Fibroblast of lung (primary cell): ENCODE measurements around the gene NEK7. TPM values are rescaled to one million over a fixed set of nuclear protein-coding genes. Genes with fewer than 3 reads are reported as not detected.

Source experiments
- DNase-seq, 2 donors: peaks; one replicate each; pipeline versions ENCODE4 v3.0.0 to v3.0.0-alpha.2; 2010; ENCODE audit warnings: low read depth in 2 of 2
- H2AFZ ChIP-seq: 2 replicates; pipeline ENCODE4 v1.5.1; 2012; ENCODE audit warnings: low read length, control low read depth, inconsistent platforms
- H3K27ac ChIP-seq: 2 replicates; pipeline ENCODE4 v1.5.1; 2011; ENCODE audit warnings: low read length, control low read depth; ENCODE audit not compliant: insufficient read depth
- H3K27me3 ChIP-seq: 2 replicates; pipeline ENCODE4 v1.5.1; 2011; ENCODE audit warnings: mild to moderate bottlenecking, low read length; ENCODE audit not compliant: control insufficient read depth, insufficient read depth
- H3K36me3 ChIP-seq: 2 replicates; pipeline ENCODE4 v1.5.1; 2011; ENCODE audit warnings: low read length; ENCODE audit not compliant: control insufficient read depth, insufficient read depth
- H3K4me1 ChIP-seq: 2 replicates; pipeline ENCODE4 v1.5.1; 2011; ENCODE audit warnings: low read length; ENCODE audit not compliant: control insufficient read depth, insufficient read depth; ENCODE audit errors: extremely low read depth
- H3K4me2 ChIP-seq: 2 replicates; pipeline ENCODE4 v1.5.1; 2011; ENCODE audit warnings: low read length, control low read depth; ENCODE audit not compliant: insufficient read depth; ENCODE audit errors: extremely low read depth
- H3K4me3 ChIP-seq, 4 experiments: fragments of 200-600 bp in 1 of 4; sonication (generic) in 1 of 4; replicated peaks in 1 of 4; 2 replicates each; pipeline ENCODE4 v1.5.1; 2011 to 2016; ENCODE audit warnings: low read length in 4 of 4, low read depth in 3 of 4, mild to moderate bottlenecking in 3 of 4, control low read depth in 2 of 4, inconsistent platforms in 1 of 4, mixed read lengths in 1 of 4; ENCODE audit not compliant: insufficient read depth in 1 of 4; ENCODE audit errors: control extremely low read depth in 1 of 4
- H3K79me2 ChIP-seq: 2 replicates; pipeline ENCODE4 v1.5.1; 2012; ENCODE audit warnings: mild to moderate bottlenecking, low read length, inconsistent platforms; ENCODE audit not compliant: control insufficient read depth, insufficient read depth
- H3K9ac ChIP-seq: 2 replicates; pipeline ENCODE4 v1.5.1; 2011; ENCODE audit warnings: mild to moderate bottlenecking, low read length, control low read depth; ENCODE audit not compliant: insufficient read depth
- H3K9me3 ChIP-seq: 2 replicates; pipeline ENCODE4 v1.5.1; 2012; ENCODE audit warnings: low read depth, low read length; ENCODE audit not compliant: control insufficient read depth, insufficient read depth
- H4K20me1 ChIP-seq: 2 replicates; pipeline ENCODE4 v1.5.1; 2011; ENCODE audit warnings: low read length; ENCODE audit not compliant: control insufficient read depth, insufficient read depth; ENCODE audit errors: extremely low read depth
- CTCF ChIP-seq, 2 donors: IDR thresholded peaks in 1 of 2; conservative IDR thresholded peaks in 1 of 2; 1 replicate in 1 of 2; 2 replicates in 1 of 2; pipeline ENCODE4 v1.5.1; 2011 to 2012; ENCODE audit warnings: low read length in 2 of 2, control low read depth in 1 of 2, inconsistent platforms in 1 of 2, low read depth in 1 of 2, mild to moderate bottlenecking in 1 of 2
- EZH2 ChIP-seq: IDR thresholded peaks from 2 replicates; pipeline ENCODE4 v1.5.1; 2012; ENCODE audit warnings: low read length, control low read depth, mild to moderate bottlenecking; ENCODE audit errors: missing control alignments
- polyA plus RNA-seq, 2 donors: library from polyadenylated mRNA; depleted of rRNA in 1 of 2; stranded (reverse) in 1 of 2; unstranded in 1 of 2; fragments of >200 nt; gene quantifications; 2 replicates each; pipeline ENCODE4 v1.2.1, GENCODE V29; 2011 to 2012; ENCODE audit warnings: missing spikeins in 1 of 2
- total RNA-seq: library from RNA; depleted of rRNA; stranded (reverse); fragments of >200 nt; gene quantifications from 2 replicates; pipeline ENCODE4 v1.2.1, GENCODE V29; 2014

NEK7 gene
- total and polyA plus RNA-seq, 2 donors (not counting 1 experiment from before 2014, with no cell fraction given), result 90.5 to 207 TPM

DNA sequence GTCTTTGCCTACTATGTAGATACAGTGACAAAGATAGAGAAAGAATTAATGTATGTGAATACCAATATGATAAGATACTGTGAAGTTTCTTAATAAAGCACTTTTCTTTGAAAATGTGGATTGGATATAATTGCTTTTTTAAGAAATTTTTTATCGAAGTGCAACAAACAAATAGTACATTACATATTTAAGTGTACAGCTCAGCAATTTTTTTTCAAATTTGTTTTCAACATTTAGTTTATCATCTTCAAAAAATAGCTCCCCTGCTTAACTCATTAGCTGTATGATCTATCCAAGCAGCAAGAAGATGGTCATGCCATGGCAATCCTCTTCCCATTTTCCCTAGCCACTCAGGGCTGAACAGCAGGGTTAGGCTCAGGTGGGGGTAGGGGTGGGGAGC lies 40.5 kb downstream of the NEK7 start:
- no peak overlapping the region for H3K4me2 ChIP-seq
- H3K27ac ChIP-seq, result no peak overlapping the region
- no peaks in the 10 kb centered on the region for H3K36me3 ChIP-seq
- H4K20me1 ChIP-seq, result no peaks in the 10 kb centered on the region
- TF ChIP-seq EZH2 (no peak), CTCF (conservative IDR thresholded peaks at IDR 0.05 in 1 of 2, IDR thresholded peaks at IDR 0.05 in 1 of 2; ENCODE audit: low read depth in 1 of 2, low read length in 2 of 2) (no peak)
- H3K79me2 ChIP-seq, result peaks cover 63% of the 10 kb centered on the region
- H3K4me3 ChIP-seq, result no peak overlapping the region
- H3K9me3 ChIP-seq, result no peaks in the 10 kb centered on the region
- no peaks in the 10 kb centered on the region for H3K27me3 ChIP-seq
- DNase-seq, result no peak
- no peak overlapping the region for H3K9ac ChIP-seq
- H2AFZ ChIP-seq, result no peak overlapping the region
- peaks cover 3% of the 10 kb centered on the region for H3K4me1 ChIP-seq

DNA sequence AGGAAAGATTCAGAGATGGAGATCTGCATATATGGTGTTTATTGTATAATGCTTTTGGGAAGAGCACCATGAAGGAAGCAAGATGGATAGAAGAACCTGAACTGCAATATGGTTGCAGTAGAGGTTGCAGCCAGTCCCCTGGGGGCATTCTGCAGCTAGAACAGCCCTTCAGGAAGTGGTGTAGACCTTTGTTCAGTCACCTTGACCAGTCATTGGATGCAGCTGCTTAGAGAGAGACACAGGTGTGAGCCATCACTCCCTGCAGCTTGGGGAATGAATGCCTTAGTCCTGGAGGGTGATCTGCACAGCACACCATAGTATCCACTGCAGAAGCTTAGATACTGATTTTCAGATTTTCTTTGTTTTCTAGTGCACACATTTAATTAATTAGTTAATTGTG lies 42.3 kb downstream of the NEK7 start:
- H3K79me2 ChIP-seq, result peaks cover 76% of the 10 kb centered on the region
- no peak for TF ChIP-seq CTCF (conservative IDR thresholded peaks at IDR 0.05 in 1 of 2, IDR thresholded peaks at IDR 0.05 in 1 of 2; ENCODE audit: low read depth in 1 of 2, low read length in 2 of 2)
- no peak for TF ChIP-seq EZH2

GRCh38 chr1:198201956-198202784 lies 45.4 kb downstream of the NEK7 start:
- Histone ChIP-seq H3K79me2 (peaks cover 72% of the 10 kb centered on the region), H3K36me3 (no peaks in the 10 kb centered on the region), H3K27ac (no peak overlapping the region), H4K20me1 (no peaks in the 10 kb centered on the region), H3K4me1 (peaks cover 7% of the 10 kb centered on the region), H3K9ac (no peak overlapping the region), H3K4me2 (no peak overlapping the region), H2AFZ (no peak overlapping the region), H3K9me3 (no peaks in the 10 kb centered on the region), H3K27me3 (no peaks in the 10 kb centered on the region), H3K4me3 (no peak overlapping the region)
- no peak for DNase-seq
- no peak for TF ChIP-seq EZH2

More for the DNA sequence above, 42.3 kb downstream of the NEK7 start:
- no peak overlapping the region for H3K4me2 ChIP-seq
- no peaks in the 10 kb centered on the region for H3K9me3 ChIP-seq
- no peaks in the 10 kb centered on the region for H3K36me3 ChIP-seq
- no peak overlapping the region for H3K4me3 ChIP-seq
- H3K27ac ChIP-seq, result no peak overlapping the region
- H3K4me1 ChIP-seq, result peaks cover 3% of the 10 kb centered on the region
- H4K20me1 ChIP-seq, result no peaks in the 10 kb centered on the region
- no peaks in the 10 kb centered on the region for H3K27me3 ChIP-seq
- H3K9ac ChIP-seq, result no peak overlapping the region
- DNase-seq, result no peak
- no peak overlapping the region for H2AFZ ChIP-seq
